Mammary epithelial cell (primary cell): Measurements from ENCODE around the gene SUFU.

Experiments used
- EZH2 ChIP-seq: IDR thresholded peaks from 2 replicates; pipeline ENCODE4 v1.6.1; 2012; ENCODE audit warnings: low read length, inconsistent platforms, borderline replicate concordance
- TF ChIP-seq, protein P1 (sequence below), 2 donors: IDR thresholded peaks in 1 of 2; conservative IDR thresholded peaks in 1 of 2; 2 replicates each; pipeline ENCODE4 v1.5.1; 2011 to 2012; ENCODE audit warnings: inconsistent platforms in 2 of 2, low read length in 2 of 2, mild to moderate bottlenecking in 2 of 2, control low read depth in 1 of 2, low read depth in 1 of 2; ENCODE audit not compliant: insufficient read depth in 1 of 2; ENCODE audit errors: extremely low read depth in 1 of 2

DNA sequence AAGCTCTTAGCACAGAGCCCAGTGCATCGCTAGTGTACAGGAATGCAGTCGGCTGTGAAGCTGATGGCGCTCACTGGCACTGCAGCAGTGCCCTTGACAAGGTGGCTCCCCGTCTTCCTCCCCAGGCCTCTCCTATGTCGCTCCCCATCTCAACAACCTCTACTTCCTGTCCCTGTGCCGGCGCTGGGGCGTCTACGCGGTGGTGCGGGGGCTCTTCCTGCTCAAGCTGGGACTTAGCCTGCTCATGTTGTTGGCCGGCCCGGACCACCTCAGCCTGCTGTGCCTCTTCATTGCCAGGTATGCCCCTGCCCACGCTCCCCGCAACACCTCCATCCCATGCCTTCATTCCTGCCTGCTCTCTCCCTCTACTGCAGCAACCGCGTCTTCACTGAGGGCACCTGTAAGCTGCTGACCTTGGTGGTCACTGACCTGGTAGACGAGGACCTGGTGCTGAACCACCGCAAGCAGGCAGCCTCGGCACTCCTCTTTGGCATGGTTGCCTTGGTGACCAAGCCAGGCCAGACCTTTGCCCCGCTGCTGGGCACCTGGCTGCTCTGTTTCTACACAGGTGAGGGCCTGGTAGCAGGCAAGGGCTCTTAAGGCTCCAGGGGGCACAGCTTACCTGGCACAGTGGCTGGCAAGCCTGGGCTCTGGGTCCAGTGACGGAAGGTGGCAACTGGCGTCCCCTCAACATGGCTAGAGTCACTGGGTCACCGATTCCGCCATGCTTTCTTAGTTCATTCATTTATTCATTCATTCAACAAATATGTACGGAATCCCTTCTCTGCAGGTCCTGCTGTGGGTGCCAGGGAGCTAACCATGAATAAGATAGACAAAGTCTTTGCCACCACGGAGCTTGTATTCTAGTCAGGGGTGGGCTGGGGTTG lies 30.1 kb upstream of the SUFU start:
- TF ChIP-seq, protein P1, sequence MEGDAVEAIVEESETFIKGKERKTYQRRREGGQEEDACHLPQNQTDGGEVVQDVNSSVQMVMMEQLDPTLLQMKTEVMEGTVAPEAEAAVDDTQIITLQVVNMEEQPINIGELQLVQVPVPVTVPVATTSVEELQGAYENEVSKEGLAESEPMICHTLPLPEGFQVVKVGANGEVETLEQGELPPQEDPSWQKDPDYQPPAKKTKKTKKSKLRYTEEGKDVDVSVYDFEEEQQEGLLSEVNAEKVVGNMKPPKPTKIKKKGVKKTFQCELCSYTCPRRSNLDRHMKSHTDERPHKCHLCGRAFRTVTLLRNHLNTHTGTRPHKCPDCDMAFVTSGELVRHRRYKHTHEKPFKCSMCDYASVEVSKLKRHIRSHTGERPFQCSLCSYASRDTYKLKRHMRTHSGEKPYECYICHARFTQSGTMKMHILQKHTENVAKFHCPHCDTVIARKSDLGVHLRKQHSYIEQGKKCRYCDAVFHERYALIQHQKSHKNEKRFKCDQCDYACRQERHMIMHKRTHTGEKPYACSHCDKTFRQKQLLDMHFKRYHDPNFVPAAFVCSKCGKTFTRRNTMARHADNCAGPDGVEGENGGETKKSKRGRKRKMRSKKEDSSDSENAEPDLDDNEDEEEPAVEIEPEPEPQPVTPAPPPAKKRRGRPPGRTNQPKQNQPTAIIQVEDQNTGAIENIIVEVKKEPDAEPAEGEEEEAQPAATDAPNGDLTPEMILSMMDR (conservative IDR thresholded peaks at IDR 0.05 in 1 of 2, IDR thresholded peaks at IDR 0.05 in 1 of 2; ENCODE audit: extremely low read depth in 1 of 2, insufficient read depth in 1 of 2, low read depth in 1 of 2, low read length in 2 of 2) = no peak
- no peak for TF ChIP-seq EZH2
